HepG2 (cell line): Measurements from ENCODE around the gene C20orf204. TPM values are rescaled to one million over a fixed set of nuclear protein-coding genes. Genes with fewer than 3 reads are reported as not detected.

Experiments
- ATF3 ChIP-seq: sonication (generic); formaldehyde crosslinking; IDR thresholded peaks from 2 replicates; pipeline ENCODE4 v1.4.0; 2020; ENCODE audit warnings: missing genetic modification reagents
- BHLHE40 ChIP-seq: IDR thresholded peaks from 2 replicates; pipeline ENCODE4 v1.6.1; 2011; ENCODE audit warnings: low read length, improper control_type of control experiment
- CCAR2 ChIP-seq: fragments of 200-400 bp; formaldehyde crosslinking; optimal IDR thresholded peaks from 2 replicates; pipeline ENCODE3; 2018; ENCODE audit warnings: low read depth, mild to moderate bottlenecking, low read length, moderate library complexity
- CREM ChIP-seq, 2 experiments: sonication (generic) in 1 of 2; formaldehyde crosslinking in 1 of 2; IDR thresholded peaks; 2 replicates each; pipeline versions ENCODE4 v1.4.0 to v1.6.1; 2016 to 2020; ENCODE audit warnings: antibody characterized with exemption in 1 of 2, mild to moderate bottlenecking in 1 of 2, missing genetic modification reagents in 1 of 2
- HMG20B ChIP-seq: conservative IDR thresholded peaks from 2 replicates; pipeline ENCODE4 v1.6.1; 2016; ENCODE audit warnings: missing genetic modification reagents, missing compliant biosample characterization
- HNRNPLL ChIP-seq: fragments of 200-400 bp; formaldehyde crosslinking; IDR thresholded peaks from 2 replicates; pipeline ENCODE4 v1.6.1; 2017; ENCODE audit warnings: mild to moderate bottlenecking, low read depth, low read length; ENCODE audit not compliant: poor library complexity, severe bottlenecking
- HOMEZ ChIP-seq: IDR thresholded peaks from 2 replicates; pipeline ENCODE4 v1.6.1; 2016; ENCODE audit warnings: low read depth
- MXD4 ChIP-seq: IDR thresholded peaks from 2 replicates; pipeline ENCODE4 v1.6.1; 2016; ENCODE audit warnings: mild to moderate bottlenecking, missing biosample characterization, missing genetic modification reagents
- NFIB ChIP-seq: sonication (generic); formaldehyde crosslinking; IDR thresholded peaks from 2 replicates; pipeline ENCODE4 v1.9.0; 2021; ENCODE audit warnings: missing genetic modification reagents, mild to moderate bottlenecking, borderline replicate concordance
- NR2F1 ChIP-seq, 2 experiments: fragments of 450-650 bp in 1 of 2; formaldehyde crosslinking in 1 of 2; IDR thresholded peaks; 2 replicates each; pipeline versions ENCODE4 v1.5.0 to v1.6.1; 2016 to 2020; ENCODE audit warnings: mild to moderate bottlenecking in 1 of 2, missing compliant biosample characterization in 1 of 2, missing genetic modification reagents in 1 of 2, moderate library complexity in 1 of 2
- PBX3 ChIP-seq: sonication (generic); formaldehyde crosslinking; IDR thresholded peaks from 2 replicates; pipeline ENCODE4 v1.8.1; 2023; ENCODE audit warnings: missing genetic modification reagents, inconsistent platforms, borderline replicate concordance
- POLR2G ChIP-seq: fragments of 200-400 bp; formaldehyde crosslinking; IDR thresholded peaks from 2 replicates; pipeline ENCODE4 v1.6.1; 2018; ENCODE audit warnings: mild to moderate bottlenecking, low read depth, low read length, moderate library complexity
- RXRA ChIP-seq: sonication (generic); formaldehyde crosslinking; IDR thresholded peaks from 2 replicates; pipeline ENCODE4 v1.5.1; 2020; ENCODE audit warnings: missing genetic modification reagents
- TAF1 ChIP-seq: sonication (generic); formaldehyde crosslinking; IDR thresholded peaks from 2 replicates; pipeline ENCODE4 v1.4.0; 2020; ENCODE audit warnings: missing genetic modification reagents
- ZBTB42 ChIP-seq: sonication (generic); formaldehyde crosslinking; IDR thresholded peaks from 2 replicates; pipeline ENCODE4 v1.5.0; 2020; ENCODE audit warnings: mild to moderate bottlenecking, missing genetic modification reagents
- ZBTB7A ChIP-seq: sonication (generic); formaldehyde crosslinking; IDR thresholded peaks from 2 replicates; pipeline ENCODE4 v1.8.0; 2022; ENCODE audit warnings: mild to moderate bottlenecking, missing genetic modification reagents
- ZNF12 ChIP-seq: sonication (generic); formaldehyde crosslinking; IDR thresholded peaks from 2 replicates; pipeline ENCODE4 v1.5.0; 2020; ENCODE audit warnings: missing genetic modification reagents
- ZNF232 ChIP-seq: sonication (generic); formaldehyde crosslinking; IDR thresholded peaks from 2 replicates; pipeline ENCODE4 v1.4.0; 2020; ENCODE audit warnings: missing genetic modification reagents, borderline replicate concordance
- ZNF362 ChIP-seq: sonication (generic); formaldehyde crosslinking; IDR thresholded peaks from 2 replicates; pipeline ENCODE4 v1.4.0; 2020; ENCODE audit warnings: missing genetic modification reagents, mild to moderate bottlenecking, borderline replicate concordance
- ZNF446 ChIP-seq: sonication (generic); formaldehyde crosslinking; IDR thresholded peaks from 2 replicates; pipeline ENCODE4 v1.5.0; 2020; ENCODE audit warnings: mild to moderate bottlenecking, missing genetic modification reagents
- ZNF558 ChIP-seq: sonication (generic); formaldehyde crosslinking; IDR thresholded peaks from 2 replicates; pipeline ENCODE4 v1.9.0; 2022; ENCODE audit warnings: mild to moderate bottlenecking, missing genetic modification reagents, borderline replicate concordance
- ZNF616 ChIP-seq: sonication (generic); formaldehyde crosslinking; IDR thresholded peaks from 2 replicates; pipeline ENCODE4 v1.5.0; 2020; ENCODE audit warnings: low read depth, mild to moderate bottlenecking, missing genetic modification reagents
- polyA plus RNA-seq, 8 experiments: library from polyadenylated mRNA; depleted of rRNA in 3 of 8; stranded (reverse) in 7 of 8; unstranded in 1 of 8; fragments of >200 nt; fragmentation: Illumina TruSeq in 4 of 8; extraction: Trizol in 4 of 8; gene quantifications; 2 replicates each; pipeline versions ENCODE4 v1.2.1 to v1.2.3, GENCODE V29; 2011 to 2016; ENCODE audit warnings: low read depth in 4 of 8, missing spikeins in 1 of 8, mixed read lengths in 1 of 8; ENCODE audit not compliant: insufficient read depth in 1 of 8
- total RNA-seq, 5 experiments: library from RNA; depleted of rRNA; stranded (reverse); fragments of >200 nt; fragmentation: Illumina TruSeq; extraction: Trizol; gene quantifications; 2 replicates each; pipeline ENCODE4 v1.2.3, GENCODE V29; 2016; ENCODE audit warnings: low read depth in 1 of 5

C20orf204 gene
- total and polyA plus RNA-seq, 2 of the 13 experiments (the other 11 are each of a cell fraction or from before 2014, with no cell fraction given): 22.1 to 80.0 TPM

GRCh38 chr20:64036346-64037198 is 590 bp downstream of the C20orf204 start (continued):
- no peak for TF ChIP-seq PBX3 (CRISPR knock-in tag)
- TF ChIP-seq HMG20B (CRISPR knock-in tag): no peak
- peak; percentile 84 for TF ChIP-seq ZNF12 (CRISPR knock-in tag)
- TF ChIP-seq ATF3: 0 out of 2 replicates have a peak, but pooled peaks have one; percentile 19
- no peak for TF ChIP-seq ZNF446
- peak; percentile 11; the same call in 1 of the 2 replicates for TF ChIP-seq ZNF232 (CRISPR knock-in tag)
- peak; percentile 26 for TF ChIP-seq HNRNPLL
- no peak for TF ChIP-seq ZBTB42
- peak; percentile 38; the same call in 1 of the 2 replicates for TF ChIP-seq ZNF616 (CRISPR knock-in tag)
- peak; percentile 22; the same call in 1 of the 2 replicates for TF ChIP-seq BHLHE40
- TF ChIP-seq CREM (IDR thresholded peaks at IDR 0.05): peak; percentile 67; the same call in 1 of the 2 replicates
- TF ChIP-seq CREM (CRISPR knock-in tag; IDR thresholded peaks at IDR 0.05): peak; percentile 11; the same call in 1 of the 2 replicates
- TF ChIP-seq RXRA: no peak; the same call in 1 of the 2 replicates
- TF ChIP-seq ZBTB7A: peak; percentile 94
- TF ChIP-seq CCAR2: peak; percentile 79
- 0 out of 2 replicates have a peak, but pooled peaks have one; percentile 14 for TF ChIP-seq HOMEZ (CRISPR knock-in tag)
- TF ChIP-seq NFIB (CRISPR knock-in tag): peak; percentile 81; the same call in 1 of the 2 replicates
- peak; percentile 69; a peak in 3 of 4 replicates for TF ChIP-seq NR2F1 (CRISPR knock-in tag; IDR thresholded peaks at IDR 0.05)
- peak; percentile 63; the same call in 1 of the 2 replicates for TF ChIP-seq TAF1 (CRISPR knock-in tag)
- TF ChIP-seq ZNF558 (CRISPR knock-in tag): 0 out of 2 replicates have a peak, but pooled peaks have one; percentile 16
- peak; percentile 61 for TF ChIP-seq POLR2G
- no peak for TF ChIP-seq ZNF362
- no peak for TF ChIP-seq MXD4
